HS-5 (cell line): ENCODE measurements around the gene PPP2R3B.
"Not testable (repeated sequence)": the region's sequence is repeated elsewhere in the genome, so short reads cannot be mapped to it uniquely, and the experiment has no call there.

Experiments used
- DNase-seq: peaks from one replicate; pipeline ENCODE4 v3.0.0-alpha.2; 2012; ENCODE audit warnings: low read depth

PPP2R3B gene

GRCh38 chrX:319579-320125 is 67.1 kb downstream of the PPP2R3B start:
- no peak for DNase-seq

DNA sequence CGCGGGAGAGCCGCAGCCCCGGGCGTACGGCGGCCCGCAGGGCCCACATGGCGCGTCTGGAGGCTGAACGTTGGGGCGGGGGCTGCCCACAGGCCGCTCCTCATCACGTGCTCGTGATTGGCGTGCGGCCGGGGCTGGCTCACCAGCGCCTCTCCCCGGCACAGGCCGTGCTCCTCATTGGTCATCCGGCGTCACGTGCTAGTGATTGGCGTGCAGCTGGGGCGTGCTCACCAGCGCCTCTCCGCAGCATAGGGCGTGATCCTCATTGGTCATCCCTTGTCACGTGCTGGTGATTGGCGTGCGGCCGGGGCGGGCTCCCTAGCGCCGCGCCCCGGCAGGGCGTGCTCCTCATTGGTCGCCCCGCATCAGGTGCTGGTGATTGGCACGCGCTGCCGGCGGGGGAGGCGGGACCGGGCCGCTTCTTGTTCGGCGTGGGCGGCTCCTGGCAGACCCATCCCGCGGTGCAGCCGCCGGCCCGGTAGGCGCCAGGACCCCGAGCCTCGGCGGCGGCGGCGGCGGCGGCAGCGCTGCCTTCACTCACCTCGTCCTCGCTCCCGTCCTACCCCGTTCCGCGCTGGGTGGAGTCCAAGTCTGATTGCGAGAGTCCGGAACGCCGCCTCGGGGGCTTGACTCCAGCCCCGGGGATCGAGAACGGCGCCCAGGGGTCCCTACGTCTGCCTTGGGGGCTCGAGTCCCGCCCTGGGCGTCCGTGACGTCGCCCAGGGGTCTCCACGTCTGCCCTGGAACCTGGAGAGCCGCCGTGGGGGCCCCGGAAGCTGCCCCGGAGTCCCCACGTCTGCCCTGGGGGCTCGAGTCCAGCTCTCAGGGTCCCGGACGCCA is 67.7 kb downstream of the PPP2R3B start, which contains the start of gene GTPBP6:
Gene GTPBP6, minus strand, starts transcription at position 58 of the 840 bp plus-strand sequence. Its CDS starts 9 bp downstream, at position 49.
- DNase-seq: peak; percentile 98

- peak; percentile 95 for DNase-seq
Measured at GRCh38 chrX:318068-318738, 68.5 kb downstream of the PPP2R3B start.

DNA sequence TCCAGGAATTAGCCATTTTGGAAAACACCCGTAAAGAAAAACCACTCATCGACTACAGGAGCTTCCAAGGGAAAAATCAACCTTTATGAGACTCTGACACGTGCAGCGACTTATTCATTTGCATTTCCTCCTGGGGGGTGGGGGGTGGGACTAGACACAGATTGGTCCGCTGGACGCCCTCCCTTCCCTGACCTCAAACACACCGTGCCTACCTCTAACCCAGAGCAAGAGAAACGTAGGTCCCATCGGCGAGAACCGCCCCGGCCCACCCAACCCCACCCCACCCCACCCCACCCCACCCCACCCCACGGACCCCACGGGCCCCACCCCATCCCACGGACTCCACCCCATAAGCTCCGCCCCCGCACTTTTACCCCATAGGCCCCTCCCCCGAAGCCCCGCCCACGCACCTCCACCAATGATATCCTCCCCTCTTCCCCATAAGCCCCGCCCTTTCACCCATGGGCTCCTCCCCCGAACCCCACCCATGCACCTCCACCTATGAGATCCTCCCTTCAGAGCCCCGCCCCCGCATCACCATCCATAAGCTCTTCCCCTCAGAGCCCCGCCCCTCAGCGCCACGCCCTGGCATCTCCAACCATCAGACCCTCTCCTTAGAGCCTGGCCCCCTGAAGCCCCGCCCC is 69.2 kb downstream of the PPP2R3B start:
- DNase-seq: no peak

GRCh38 chrX:316351-317325 is 70.1 kb downstream of the PPP2R3B start:
- no peak for DNase-seq

DNA sequence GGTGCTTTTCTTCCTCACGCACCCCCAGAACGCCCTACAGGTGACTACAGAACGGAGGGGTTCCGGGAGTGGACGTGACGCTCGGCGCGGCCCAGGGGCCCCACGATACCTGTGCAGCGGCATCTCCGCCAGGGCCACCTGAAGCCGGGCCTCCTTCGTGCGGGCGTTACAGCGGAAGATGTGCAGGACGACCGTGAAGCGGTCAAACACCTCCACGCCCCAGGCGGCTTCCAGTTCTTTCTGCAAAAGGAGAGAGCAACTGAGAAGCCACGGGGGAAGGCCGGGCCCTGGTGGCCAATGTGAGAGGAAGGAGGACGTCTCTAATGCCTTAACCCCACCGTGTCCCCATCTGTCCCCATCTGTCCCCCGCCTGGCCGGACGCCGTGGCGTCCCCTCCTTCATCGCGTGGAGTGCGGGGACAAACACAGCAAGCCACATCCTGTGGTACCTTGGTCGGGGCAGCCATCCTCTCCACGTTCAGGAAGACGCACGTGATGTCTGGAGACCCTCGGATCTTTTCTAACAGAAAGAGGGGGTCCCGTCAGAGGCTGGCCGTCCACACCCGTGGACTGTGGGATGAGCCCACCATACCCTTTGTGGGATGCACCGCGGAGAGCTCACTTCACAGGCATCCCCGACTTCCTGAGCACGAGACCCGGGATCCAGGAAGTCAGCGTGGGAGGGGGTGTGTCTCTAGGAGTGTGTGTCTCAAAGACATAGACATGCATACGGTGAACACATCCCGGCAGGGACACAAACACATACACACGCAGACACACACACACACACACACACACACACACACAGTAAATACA is 71.7 kb downstream of the PPP2R3B start:
- no peak for DNase-seq

DNA sequence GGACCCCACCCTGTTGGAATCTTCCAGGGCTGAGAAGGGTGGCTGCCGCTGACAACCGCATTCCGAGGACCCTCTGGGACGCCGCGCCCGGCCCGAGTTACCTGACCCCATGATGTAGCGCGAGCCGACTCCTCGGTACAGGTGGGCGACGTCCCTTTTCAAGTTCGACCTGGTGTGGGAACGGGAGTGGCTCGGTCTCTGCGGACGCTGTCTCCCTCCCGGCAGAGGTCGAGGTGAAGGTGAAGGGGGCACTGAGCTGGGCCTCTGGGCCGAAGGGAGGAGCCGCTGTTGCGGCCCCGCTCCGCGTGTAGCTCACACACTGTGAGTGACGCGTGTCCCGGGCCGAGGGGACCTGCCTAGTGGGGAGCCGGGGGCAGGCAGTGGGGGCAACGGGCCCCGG is 72.7 kb downstream of the PPP2R3B start:
- no peak for DNase-seq

GRCh38 chrX:313546-313945 is 73.2 kb downstream of the PPP2R3B start:
- DNase-seq: no peak

DNA sequence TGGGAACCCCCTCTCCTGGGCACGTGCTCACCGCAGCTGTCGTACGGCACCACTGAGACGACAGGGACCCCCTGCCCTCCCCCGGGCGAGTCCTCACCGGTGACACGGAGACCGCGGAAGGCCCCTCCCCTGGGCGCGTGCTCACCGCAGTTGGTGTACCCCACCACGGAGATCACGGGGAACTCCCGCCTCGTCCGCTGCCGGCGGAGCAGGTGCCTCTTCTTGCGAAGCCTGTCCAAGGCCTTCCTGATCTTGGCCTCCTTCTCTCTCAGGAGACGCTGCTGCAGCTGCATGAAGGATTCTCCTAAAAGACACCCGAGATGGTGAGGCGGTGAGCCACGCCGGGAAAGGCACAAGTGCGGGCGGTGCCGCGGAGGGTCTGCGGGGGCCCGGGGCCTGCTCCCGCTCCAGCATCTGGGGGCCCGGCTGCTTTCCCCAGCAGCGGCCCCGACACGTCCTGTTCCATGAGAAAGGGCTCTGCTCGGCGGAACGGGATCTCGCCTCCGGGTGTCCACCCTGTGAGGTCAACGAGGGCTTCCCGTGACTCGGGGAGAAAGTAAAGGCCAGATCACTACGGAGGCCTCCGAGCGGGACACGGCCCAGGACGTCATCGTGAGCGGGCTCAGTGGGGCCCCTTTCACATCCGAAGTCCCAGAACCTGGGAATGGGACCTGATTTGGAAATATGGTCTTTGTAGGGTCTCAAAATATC is 73.9 kb downstream of the PPP2R3B start:
- no peak for DNase-seq

DNA sequence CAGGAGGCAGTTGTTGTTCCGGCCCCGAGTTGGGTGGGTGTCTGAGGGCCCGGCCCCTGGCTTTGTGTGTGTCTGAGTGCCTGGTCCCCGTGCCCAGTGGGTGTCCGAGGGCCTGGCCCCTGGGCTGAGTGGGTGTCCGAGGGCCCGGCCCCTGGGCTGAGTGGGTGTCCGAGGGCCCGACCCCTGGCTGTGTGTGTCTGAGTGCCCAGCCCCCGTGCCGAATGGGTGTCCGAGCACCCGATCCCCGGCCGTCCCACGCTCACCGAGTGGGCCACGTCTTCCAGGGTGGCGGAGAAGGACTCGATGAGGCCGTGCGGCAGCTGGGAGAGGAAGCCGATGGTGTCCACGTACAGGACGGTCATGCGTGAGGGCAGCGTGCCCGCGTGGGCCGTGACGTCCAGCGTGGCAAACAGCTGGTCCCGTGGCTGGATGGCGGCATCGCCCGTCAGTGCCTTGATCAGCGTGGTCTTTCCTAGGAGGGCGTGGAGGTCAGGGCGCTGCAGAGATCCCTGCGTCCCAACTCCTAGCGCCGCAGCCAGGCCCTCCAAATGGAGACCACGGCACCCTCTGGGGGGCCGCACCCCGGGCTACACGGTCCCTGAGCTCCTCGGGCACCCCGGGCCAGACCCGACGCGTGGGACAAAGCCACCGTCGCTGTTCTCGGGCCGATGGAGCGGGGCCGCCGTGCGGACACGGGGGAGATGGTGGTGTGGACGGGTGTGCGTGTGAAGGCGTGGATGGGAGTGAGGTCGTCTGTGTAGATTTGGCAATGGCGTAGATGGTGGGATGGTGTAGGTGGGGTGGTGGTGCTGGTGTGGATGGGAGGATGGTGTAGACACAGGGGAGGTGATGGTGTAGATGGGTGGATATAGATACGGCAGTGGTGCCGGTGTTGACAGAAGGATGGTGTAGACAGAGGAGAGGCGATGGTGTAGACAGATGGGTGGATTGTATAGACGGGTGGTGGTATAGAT is 75.3 kb downstream of the PPP2R3B start:
- DNase-seq: no peak

DNA sequence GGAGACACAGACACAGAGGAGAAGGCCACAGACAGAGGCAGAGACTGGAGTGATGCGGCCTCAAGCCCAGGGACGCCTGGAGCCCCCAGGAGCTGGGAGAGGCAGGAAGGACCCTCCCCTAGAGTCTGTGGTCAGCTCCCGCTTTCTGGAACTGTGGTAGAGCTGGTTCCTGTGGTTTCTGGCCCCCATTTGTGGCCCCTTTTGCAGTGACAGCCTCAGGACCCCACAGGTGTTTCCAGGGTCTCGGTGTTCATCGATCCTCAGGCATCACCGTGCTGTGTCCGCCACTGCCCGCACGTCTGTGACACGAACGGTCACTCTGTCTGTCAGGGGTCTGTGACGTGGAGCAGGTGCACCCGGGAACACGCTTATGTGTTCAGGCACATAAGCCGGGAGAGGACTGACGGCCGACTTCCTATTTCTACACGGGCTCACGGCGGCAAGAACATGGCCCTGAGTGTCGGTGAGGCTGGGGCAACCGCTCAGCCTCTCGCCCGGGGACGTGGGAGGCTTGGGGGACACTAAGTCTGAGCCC is 76.0 kb downstream of the PPP2R3B start:
- no peak for DNase-seq

- no peak for DNase-seq
Measured at GRCh38 chrX:308821-309520, 77.7 kb downstream of the PPP2R3B start.

DNA sequence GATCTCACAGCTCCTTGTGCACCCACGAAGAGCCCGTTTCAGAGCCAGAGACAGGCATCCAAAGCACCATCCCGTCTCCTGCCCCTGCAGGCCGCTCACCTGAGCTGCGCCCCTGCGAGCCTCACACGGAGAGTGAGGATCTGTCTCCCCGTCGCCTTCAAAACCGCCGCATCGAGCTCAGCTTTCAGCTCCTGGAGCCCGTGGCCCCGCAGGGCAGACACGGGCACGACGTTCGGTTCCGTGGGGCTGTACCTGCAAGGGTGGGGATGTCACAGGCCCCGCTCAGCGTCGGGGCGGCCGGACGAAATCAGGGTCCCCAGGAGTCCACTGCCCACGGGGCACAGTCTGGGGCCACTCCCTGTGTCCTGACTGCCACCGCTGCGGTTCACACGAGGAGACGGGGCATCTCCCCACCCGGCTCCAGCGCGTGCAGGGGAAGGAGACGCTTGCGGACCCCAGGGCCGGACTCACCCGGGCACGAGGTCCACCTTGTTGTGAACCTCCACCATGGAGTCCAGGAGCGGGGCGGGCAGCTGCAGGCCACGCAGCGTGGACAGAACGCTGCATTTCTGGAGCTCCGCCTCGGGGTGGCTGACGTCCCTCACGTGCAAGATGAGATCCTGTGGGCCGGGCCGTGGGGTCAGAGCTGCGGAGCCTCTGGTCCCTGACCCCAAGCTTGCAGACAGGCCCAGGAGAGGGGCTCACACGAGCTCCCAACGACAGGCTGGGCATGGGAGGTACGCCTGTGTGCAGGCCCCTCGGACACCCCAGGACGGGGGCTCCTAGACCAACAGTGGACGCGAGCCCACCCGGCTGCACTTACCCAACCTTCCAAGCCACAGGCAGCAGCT is 79.2 kb downstream of the PPP2R3B start:
- no peak for DNase-seq

GRCh38 chrX:306614-307251 is 80.0 kb downstream of the PPP2R3B start:
- not testable (repeated sequence) for DNase-seq

- DNase-seq: not testable (repeated sequence)
Measured at GRCh38 chrX:305781-306613, 80.7 kb downstream of the PPP2R3B start.
